Right renal cortex interstitium (tissue), 3 donors: ENCODE data around the gene SNCAIP. TPM values are rescaled to one million over a fixed set of nuclear protein-coding genes. Genes with fewer than 3 reads are reported as not detected.
"Not testable (repeated sequence)": the region's sequence is repeated elsewhere in the genome, so short reads cannot be mapped to it uniquely, and the experiment has no call there.

Experiments used
- DNase-seq, 3 donors: peaks; one replicate each; pipeline ENCODE4 v3.0.0-alpha.2; 2013; ENCODE audit warnings: low read depth in 3 of 3, low spot score in 2 of 3
- polyA plus RNA-seq, 3 donors: library from polyadenylated mRNA; unstranded; fragments of 120-200 nt; gene quantifications; one replicate each; pipeline ENCODE4 v1.2.1, GENCODE V29; 2013; ENCODE audit not compliant: insufficient read length in 3 of 3

SNCAIP gene
- polyA plus RNA-seq, 3 donors = 25.8 to 31.8 (median 29.1) TPM

GRCh38 chr5:122455939-122456338 is 143.9 kb downstream of the SNCAIP start:
- no peak for DNase-seq

- no peak for DNase-seq
Observed at GRCh38 chr5:122457178-122457826, 145.3 kb downstream of the SNCAIP start.

GRCh38 chr5:122458278-122458872 is 146.3 kb downstream of the SNCAIP start:
- no peak for DNase-seq

GRCh38 chr5:122462486-122462885 is 150.4 kb downstream of the SNCAIP start:
- DNase-seq = no peak

GRCh38 chr5:122463221-122463620 is 151.2 kb downstream of the SNCAIP start:
- no peak for DNase-seq

GRCh38 chr5:122464191-122464590 is 152.2 kb downstream of the SNCAIP start:
- DNase-seq = no peak

GRCh38 chr5:122465031-122465577 is 153.1 kb downstream of the SNCAIP start:
- no peak for DNase-seq

- DNase-seq = no peak
Observed at GRCh38 chr5:122465994-122466393, 154.0 kb downstream of the SNCAIP start.

- DNase-seq = no peak
Observed at GRCh38 chr5:122468351-122469116, 156.5 kb downstream of the SNCAIP start.

- DNase-seq = no peak
Observed at GRCh38 chr5:122469384-122469919, 157.4 kb downstream of the SNCAIP start.

GRCh38 chr5:122470365-122470764 is 158.3 kb downstream of the SNCAIP start:
- no peak for DNase-seq

- no peak for DNase-seq
Observed at GRCh38 chr5:122471031-122471751, 159.2 kb downstream of the SNCAIP start.

GRCh38 chr5:122471752-122472061 is 159.7 kb downstream of the SNCAIP start:
- DNase-seq = no peak

- DNase-seq = no peak
Observed at GRCh38 chr5:122473138-122473843, 161.3 kb downstream of the SNCAIP start.

- DNase-seq = no peak
Observed at GRCh38 chr5:122473941-122474340, 161.9 kb downstream of the SNCAIP start.

GRCh38 chr5:122478741-122479442 is 166.9 kb downstream of the SNCAIP start:
- DNase-seq = no peak

- DNase-seq = no peak
Observed at GRCh38 chr5:122480146-122480545, 168.1 kb downstream of the SNCAIP start.

- no peak for DNase-seq
Observed at GRCh38 chr5:122484103-122484502, 172.1 kb downstream of the SNCAIP start.

- no peak for DNase-seq
Observed at GRCh38 chr5:122485226-122485625, 173.2 kb downstream of the SNCAIP start.

- DNase-seq = not testable (repeated sequence)
Observed at GRCh38 chr5:122486616-122487015, 174.6 kb downstream of the SNCAIP start.
